Breast epithelium (tissue), 4 donors: ENCODE measurements around the gene ADNP. TPM values are rescaled to one million over a fixed set of nuclear protein-coding genes. Genes with fewer than 3 reads are reported as not detected.

ENCODE experiments used
- DNase-seq, 2 donors: peaks; one replicate each; pipeline ENCODE4 v3.0.0-alpha.2; 2019; ENCODE audit warnings: low spot score in 2 of 2
- H3K27ac ChIP-seq, 2 donors: fragments of 200-600 bp; sonication (generic) in 1 of 2; one replicate each; pipeline ENCODE4 v1.5.1; 2016 to 2019; ENCODE audit warnings: mild to moderate bottlenecking in 1 of 2
- H3K27me3 ChIP-seq, 2 donors: fragments of 200-600 bp; sonication (generic) in 1 of 2; one replicate each; pipeline versions ENCODE4 v1.5.1 to v1.6.0; 2017 to 2019; ENCODE audit warnings: control low read depth in 1 of 2, mild to moderate bottlenecking in 1 of 2
- H3K36me3 ChIP-seq: fragments of 200-600 bp; one replicate; pipeline ENCODE4 v1.5.1; 2019
- H3K4me1 ChIP-seq, 2 donors: fragments of 200-600 bp; sonication (generic); one replicate each; pipeline ENCODE4 v1.5.1; 2016 to 2019; ENCODE audit warnings: control low read depth in 1 of 2
- H3K4me3 ChIP-seq, 3 donors: fragments of 200-600 bp; sonication (generic); 1 replicate in 2 of 3; 2 replicates in 1 of 3; pipeline ENCODE4 v1.5.1; 2016 to 2019; ENCODE audit warnings: mild to moderate bottlenecking in 3 of 3, moderate library complexity in 2 of 3
- H3K9me3 ChIP-seq, 2 donors: fragments of 200-600 bp; sonication (generic) in 1 of 2; one replicate each; pipeline ENCODE4 v1.5.1; 2016 to 2019; ENCODE audit warnings: control low read depth in 1 of 2
- CTCF ChIP-seq, 3 donors: fragments of 450-650 bp; IDR thresholded peaks; one replicate each; pipeline ENCODE4 v1.5.1; 2016 to 2017; ENCODE audit warnings: antibody characterized with exemption in 3 of 3, mild to moderate bottlenecking in 3 of 3, moderate library complexity in 3 of 3
- POLR2A ChIP-seq: fragments of 450-650 bp; IDR thresholded peaks from one replicate; pipeline ENCODE4 v1.6.1; 2016; ENCODE audit warnings: antibody characterized with exemption, mild to moderate bottlenecking, moderate library complexity
- POLR2AphosphoS5 ChIP-seq, 3 donors: sonication (generic); formaldehyde crosslinking; IDR thresholded peaks; one replicate each; pipeline ENCODE4 v1.6.1; 2017; ENCODE audit warnings: antibody characterized with exemption in 3 of 3
- intact Hi-C: fragments of 100-400 bp; cut with DNase I; formaldehyde crosslinking; loops from one replicate; pipeline ENCODE4 v1.15.1; 2023; ENCODE audit warnings: low total_unique reads
- total RNA-seq, 3 donors: library from RNA; depleted of rRNA; stranded (reverse); fragments of >200 nt; gene quantifications; one replicate each; pipeline ENCODE4 v1.1.0, GENCODE V29; 2016

ADNP gene
- total RNA-seq, 3 donors from 2014 or later, result 51.7 to 70.2 (median 60.0) TPM

- H3K9me3 ChIP-seq, result no peaks in the 10 kb centered on the region
- H3K4me3 ChIP-seq, result no peak overlapping the region
- no peaks in the 10 kb centered on the region for H3K4me1 ChIP-seq
- H3K27me3 ChIP-seq, result no peaks in the 10 kb centered on the region
- no peaks in the 10 kb centered on the region for H3K36me3 ChIP-seq
- no peak for DNase-seq
- intact Hi-C loops, result no loop called here
- no peak overlapping the region for H3K27ac ChIP-seq
- TF ChIP-seq CTCF (IDR thresholded peaks at IDR 0.05), result no peak
- TF ChIP-seq POLR2A, result no peak
- TF ChIP-seq POLR2AphosphoS5 (IDR thresholded peaks at IDR 0.05), result no peak
These were observed 66.1 kb downstream of the ADNP start for GRCh38 chr20:50865114-50865513.

GRCh38 chr20:50862546-50862945 lies 68.7 kb downstream of the ADNP start:
- intact Hi-C loops, result no loop called here
- TF ChIP-seq POLR2AphosphoS5 (IDR thresholded peaks at IDR 0.05), result no peak
- no peak for TF ChIP-seq POLR2A
- no peak for TF ChIP-seq CTCF (IDR thresholded peaks at IDR 0.05)
- H3K4me3 ChIP-seq, result no peak overlapping the region

GRCh38 chr20:50861012-50861411 lies 70.2 kb downstream of the ADNP start:
- H3K4me1 ChIP-seq, result no peaks in the 10 kb centered on the region
- H3K4me3 ChIP-seq, result no peak overlapping the region
- TF ChIP-seq CTCF (IDR thresholded peaks at IDR 0.05) (no peak), POLR2AphosphoS5 (IDR thresholded peaks at IDR 0.05) (no peak), POLR2A (no peak)
- intact Hi-C loops, result no loop called here
- DNase-seq, result no peak
- no peak overlapping the region for H3K27ac ChIP-seq
- H3K36me3 ChIP-seq, result no peaks in the 10 kb centered on the region
- H3K27me3 ChIP-seq, result no peaks in the 10 kb centered on the region
- no peaks in the 10 kb centered on the region for H3K9me3 ChIP-seq

More at GRCh38 chr20:50862546-50862945, 68.7 kb downstream of the ADNP start:
- Histone ChIP-seq H3K4me1 (no peaks in the 10 kb centered on the region), H3K9me3 (no peaks in the 10 kb centered on the region), H3K36me3 (no peaks in the 10 kb centered on the region), H3K27ac (no peak overlapping the region), H3K27me3 (no peaks in the 10 kb centered on the region)
- no peak for DNase-seq

GRCh38 chr20:50859161-50859560 lies 72.1 kb downstream of the ADNP start:
- no peak overlapping the region for H3K4me3 ChIP-seq
- no peaks in the 10 kb centered on the region for H3K27me3 ChIP-seq
- intact Hi-C loops, result no loop called here
- no peaks in the 10 kb centered on the region for H3K4me1 ChIP-seq
- no peak overlapping the region for H3K27ac ChIP-seq
- H3K36me3 ChIP-seq, result no peaks in the 10 kb centered on the region
- H3K9me3 ChIP-seq, result no peaks in the 10 kb centered on the region
- TF ChIP-seq CTCF (IDR thresholded peaks at IDR 0.05) (no peak), POLR2AphosphoS5 (IDR thresholded peaks at IDR 0.05) (no peak), POLR2A (no peak)
- no peak for DNase-seq

- intact Hi-C loops, result no loop called here
- no peaks in the 10 kb centered on the region for H3K4me1 ChIP-seq
- no peak overlapping the region for H3K4me3 ChIP-seq
- TF ChIP-seq POLR2A (no peak), CTCF (IDR thresholded peaks at IDR 0.05) (no peak), POLR2AphosphoS5 (IDR thresholded peaks at IDR 0.05) (no peak)
- H3K27ac ChIP-seq, result no peak overlapping the region
- no peaks in the 10 kb centered on the region for H3K9me3 ChIP-seq
- H3K36me3 ChIP-seq, result no peaks in the 10 kb centered on the region
- no peak for DNase-seq
- no peaks in the 10 kb centered on the region for H3K27me3 ChIP-seq
These were observed 72.7 kb downstream of the ADNP start for GRCh38 chr20:50858525-50858924.
